Measurements from ENCODE around the gene CDCA4.
"Not testable (repeated sequence)": the region's sequence is repeated elsewhere in the genome, so short reads cannot be mapped to it uniquely, and the experiment has no call there.

CDCA4 gene

DNA sequence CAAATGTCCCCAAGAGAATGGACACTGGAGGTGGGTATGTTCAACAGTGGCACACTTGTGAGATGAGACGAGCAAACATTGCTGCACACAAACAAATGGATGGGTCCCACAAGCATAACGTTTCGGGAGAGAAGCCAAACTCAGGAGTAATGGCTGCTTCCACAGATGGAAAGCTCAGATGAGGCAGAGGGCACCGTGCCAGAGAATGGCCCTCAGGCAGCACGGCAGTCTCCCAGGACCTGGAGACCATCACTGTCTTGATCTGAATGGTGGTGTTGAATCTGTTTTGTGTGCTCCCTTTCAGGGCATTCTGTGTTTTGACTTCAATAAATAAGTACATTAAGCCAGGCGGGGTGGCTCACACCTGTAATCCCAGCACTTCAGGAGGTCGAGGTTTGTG, 8.5 kb upstream of the CDCA4 start:
- Histone ChIP-seq H3K27ac (ENCODE audit: low read depth, low read length) (no peak overlapping the region), H3K79me1 (ENCODE audit: low read length) (peaks cover 8% of the 10 kb centered on the region), H4K12ac (ENCODE audit: low read depth, low read length) (no peak overlapping the region), H2AFZ (ENCODE audit: insufficient read depth, low read length, poor library complexity) (no peak overlapping the region), H3K23ac (ENCODE audit: low read length) (no peak overlapping the region), H3K9me3 (ENCODE audit: insufficient read depth, low read depth, low read length) (peaks cover 1% of the 10 kb centered on the region), H4K91ac (ENCODE audit: low read depth, low read length) (no peak overlapping the region), H3K36me3 (ENCODE audit: control insufficient read depth in 1 of 2, insufficient read depth in 2 of 2, low read length in 2 of 2) (no peaks in the 10 kb centered on the region), H3K4me2 (ENCODE audit: low read length) (no peak overlapping the region), H4K8ac (ENCODE audit: low read depth, low read length) (no peak overlapping the region), H2BK12ac (ENCODE audit: low read length) (peak overlapping the region; percentile 74), H2AK5ac (ENCODE audit: low read length) (peak overlapping the region; percentile 53), H3K4ac (ENCODE audit: low read depth, low read length) (no peak overlapping the region), H3K27me3 (ENCODE audit: insufficient read depth, low read length) (no peaks in the 10 kb centered on the region), H3K14ac (ENCODE audit: low read length) (no peak overlapping the region), H3K4me1 (ENCODE audit: control insufficient read depth in 1 of 2, insufficient read depth in 2 of 2, low read length in 2 of 2) (no peaks in the 10 kb centered on the region), H3K18ac (ENCODE audit: low read length) (no peak overlapping the region), H3K4me3 (ENCODE audit: low read depth, low read length) (no peak overlapping the region), H3K9ac (ENCODE audit: low read length) (no peak overlapping the region), H3K79me2 (ENCODE audit: control insufficient read depth, insufficient read depth, low read length, poor library complexity) (no peaks in the 10 kb centered on the region), H2BK5ac (ENCODE audit: low read depth, low read length, poor library complexity) (no peak overlapping the region), H2BK120ac (ENCODE audit: insufficient read depth, low read length, poor library complexity) (no peak overlapping the region)
- no peak for DNase-seq
- whole genome bisulfite sequencing (ENCODE audit: extremely low coverage, insufficient coverage, insufficient read length), result no CpG with 5 or more reads among the region's 7 CpGs

GRCh38 chr14:105028251-105028927, 7.5 kb upstream of the CDCA4 start:
- no peak overlapping the region for H3K9ac ChIP-seq (ENCODE audit: low read length)
- no peak overlapping the region for H3K4me3 ChIP-seq (ENCODE audit: low read depth, low read length)
- H3K4me2 ChIP-seq (ENCODE audit: low read length), result no peak overlapping the region
- no peak overlapping the region for H2BK120ac ChIP-seq (ENCODE audit: insufficient read depth, low read length, poor library complexity)
- H3K27me3 ChIP-seq (ENCODE audit: insufficient read depth, low read length), result no peaks in the 10 kb centered on the region
- WGBS (ENCODE audit: extremely low coverage, insufficient coverage, insufficient read length), result 100% methylated on average over 1 of the region's 12 CpGs
- peaks cover 1% of the 10 kb centered on the region for H3K9me3 ChIP-seq (ENCODE audit: insufficient read depth, low read depth, low read length)
- no peak overlapping the region for H4K12ac ChIP-seq (ENCODE audit: low read depth, low read length)
- H2BK12ac ChIP-seq (ENCODE audit: low read length), result no peak overlapping the region
- no peak overlapping the region for H3K14ac ChIP-seq (ENCODE audit: low read length)
- no peak overlapping the region for H2AFZ ChIP-seq (ENCODE audit: insufficient read depth, low read length, poor library complexity)
- no peaks in the 10 kb centered on the region for H3K36me3 ChIP-seq (ENCODE audit: control insufficient read depth in 1 of 2, insufficient read depth in 2 of 2, low read length in 2 of 2)
- no peak overlapping the region for H3K27ac ChIP-seq (ENCODE audit: low read depth, low read length)
- no peak overlapping the region for H3K18ac ChIP-seq (ENCODE audit: low read length)
- no peak overlapping the region for H2BK5ac ChIP-seq (ENCODE audit: low read depth, low read length, poor library complexity)
- no peaks in the 10 kb centered on the region for H3K4me1 ChIP-seq (ENCODE audit: control insufficient read depth in 1 of 2, insufficient read depth in 2 of 2, low read length in 2 of 2)
- no peak overlapping the region for H3K23ac ChIP-seq (ENCODE audit: low read length)
- no peak for DNase-seq
- peaks cover 3% of the 10 kb centered on the region for H3K79me1 ChIP-seq (ENCODE audit: low read length)
- no peak overlapping the region for H3K4ac ChIP-seq (ENCODE audit: low read depth, low read length)
- no peak overlapping the region for H2AK5ac ChIP-seq (ENCODE audit: low read length)
- no peak overlapping the region for H4K91ac ChIP-seq (ENCODE audit: low read depth, low read length)
- no peaks in the 10 kb centered on the region for H3K79me2 ChIP-seq (ENCODE audit: control insufficient read depth, insufficient read depth, low read length, poor library complexity)
- H4K8ac ChIP-seq (ENCODE audit: low read depth, low read length), result no peak overlapping the region

DNA sequence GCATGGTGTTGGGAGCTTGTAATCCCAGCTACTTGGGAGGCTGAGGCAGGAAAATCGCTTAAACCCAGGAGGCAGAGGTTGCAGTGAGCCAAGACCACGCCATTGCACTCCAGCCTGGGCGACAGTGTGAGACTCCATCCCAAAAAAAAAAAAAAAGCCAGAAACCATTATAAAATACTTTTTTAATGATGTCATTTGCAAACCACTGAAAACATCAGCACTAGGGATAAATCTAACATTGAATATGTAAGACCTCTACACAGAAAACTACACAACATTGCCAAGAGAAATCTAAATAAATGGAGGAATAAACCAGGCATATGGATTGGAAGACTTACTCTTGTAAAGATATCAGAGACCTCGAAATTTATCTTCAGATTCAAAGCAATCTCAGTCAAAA, 6.8 kb upstream of the CDCA4 start:
- H3K9ac ChIP-seq (ENCODE audit: low read length); H3K79me2 ChIP-seq (ENCODE audit: control insufficient read depth, insufficient read depth, low read length, poor library complexity): not testable (repeated sequence)

GRCh38 chr14:105026802-105027563, 6.1 kb upstream of the CDCA4 start:
- H3K9ac ChIP-seq (ENCODE audit: low read length), result no peak overlapping the region

More for the DNA sequence above, 6.8 kb upstream of the CDCA4 start:
- not testable (repeated sequence) for H3K4me3 ChIP-seq (ENCODE audit: low read depth, low read length); DNase-seq; H3K79me1 ChIP-seq (ENCODE audit: low read length); H2BK5ac ChIP-seq (ENCODE audit: low read depth, low read length, poor library complexity); H3K4me1 ChIP-seq (ENCODE audit: control insufficient read depth in 1 of 2, insufficient read depth in 2 of 2, low read length in 2 of 2); H3K9me3 ChIP-seq (ENCODE audit: insufficient read depth, low read depth, low read length); H4K12ac ChIP-seq (ENCODE audit: low read depth, low read length); H3K23ac ChIP-seq (ENCODE audit: low read length); H2AFZ ChIP-seq (ENCODE audit: insufficient read depth, low read length, poor library complexity); H2BK120ac ChIP-seq (ENCODE audit: insufficient read depth, low read length, poor library complexity); H4K91ac ChIP-seq (ENCODE audit: low read depth, low read length); H3K4me2 ChIP-seq (ENCODE audit: low read length); H2AK5ac ChIP-seq (ENCODE audit: low read length); H3K18ac ChIP-seq (ENCODE audit: low read length); H3K4ac ChIP-seq (ENCODE audit: low read depth, low read length); H3K27ac ChIP-seq (ENCODE audit: low read depth, low read length); H4K8ac ChIP-seq (ENCODE audit: low read depth, low read length); H3K27me3 ChIP-seq (ENCODE audit: insufficient read depth, low read length); H3K36me3 ChIP-seq (ENCODE audit: control insufficient read depth in 1 of 2, insufficient read depth in 2 of 2, low read length in 2 of 2); H3K14ac ChIP-seq (ENCODE audit: low read length); H2BK12ac ChIP-seq (ENCODE audit: low read length)
- WGBS (ENCODE audit: extremely low coverage, insufficient coverage, insufficient read length), result no CpG with 5 or more reads among the region's 4 CpGs

More at GRCh38 chr14:105026802-105027563, 6.1 kb upstream of the CDCA4 start:
- H3K9me3 ChIP-seq (ENCODE audit: insufficient read depth, low read depth, low read length), result peaks cover 1% of the 10 kb centered on the region
- no peak overlapping the region for H2AFZ ChIP-seq (ENCODE audit: insufficient read depth, low read length, poor library complexity)
- H2BK120ac ChIP-seq (ENCODE audit: insufficient read depth, low read length, poor library complexity), result no peak overlapping the region
- DNase-seq, result peak in 1 of 2 donors; percentile 53
- H3K4me2 ChIP-seq (ENCODE audit: low read length), result no peak overlapping the region
- no peak overlapping the region for H4K8ac ChIP-seq (ENCODE audit: low read depth, low read length)
- no peak overlapping the region for H2BK12ac ChIP-seq (ENCODE audit: low read length)
- no peak overlapping the region for H4K12ac ChIP-seq (ENCODE audit: low read depth, low read length)
- peaks cover 0 to 1% of the 10 kb centered on the region in 2 experiments for H3K4me1 ChIP-seq (ENCODE audit: control insufficient read depth in 1 of 2, insufficient read depth in 2 of 2, low read length in 2 of 2)
- no peaks in the 10 kb centered on the region for H3K27me3 ChIP-seq (ENCODE audit: insufficient read depth, low read length)
- no peak overlapping the region for H2BK5ac ChIP-seq (ENCODE audit: low read depth, low read length, poor library complexity)
- no peak overlapping the region for H4K91ac ChIP-seq (ENCODE audit: low read depth, low read length)
- H2AK5ac ChIP-seq (ENCODE audit: low read length), result no peak overlapping the region
- no peak overlapping the region for H3K14ac ChIP-seq (ENCODE audit: low read length)
- no peak overlapping the region for H3K18ac ChIP-seq (ENCODE audit: low read length)
- H3K79me2 ChIP-seq (ENCODE audit: control insufficient read depth, insufficient read depth, low read length, poor library complexity), result no peaks in the 10 kb centered on the region
- H3K4ac ChIP-seq (ENCODE audit: low read depth, low read length), result no peak overlapping the region
- no peaks in the 10 kb centered on the region for H3K36me3 ChIP-seq (ENCODE audit: control insufficient read depth in 1 of 2, insufficient read depth in 2 of 2, low read length in 2 of 2)
- WGBS (ENCODE audit: extremely low coverage, insufficient coverage, insufficient read length), result no CpG with 5 or more reads among the region's 1 CpG
- no peak overlapping the region for H3K27ac ChIP-seq (ENCODE audit: low read depth, low read length)
- no peak overlapping the region for H3K23ac ChIP-seq (ENCODE audit: low read length)
- H3K79me1 ChIP-seq (ENCODE audit: low read length), result no peaks in the 10 kb centered on the region
- H3K4me3 ChIP-seq (ENCODE audit: low read depth, low read length), result no peak overlapping the region

Data from trophoblast cell (in vitro differentiated cells and primary cell).